ENCODE measurements around the gene BAZ2B. TPM values are rescaled to one million over a fixed set of nuclear protein-coding genes. Genes with fewer than 3 reads are reported as not detected.

Gene BAZ2B
- total and polyA plus RNA-seq, 2 experiments from 2014 or later, result 51.7 to 62.9 TPM

DNA sequence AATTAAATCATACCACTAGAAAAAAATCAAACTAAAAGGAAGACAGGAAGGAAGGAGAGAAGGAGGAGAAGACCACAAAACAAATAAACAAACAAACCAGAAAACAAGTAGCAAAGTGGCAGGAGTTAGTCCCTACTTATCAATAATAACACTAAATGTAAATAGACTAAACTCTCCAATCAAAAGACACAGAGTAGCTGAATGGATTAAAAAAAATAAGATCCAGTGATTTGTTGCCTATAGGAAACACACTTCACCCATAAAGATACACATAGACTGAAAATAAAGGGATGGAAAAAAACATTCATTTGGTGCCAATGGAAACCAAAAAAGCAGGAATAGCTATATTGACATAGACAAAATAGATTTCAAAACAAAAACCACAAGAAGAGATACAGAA is 23.4 kb upstream of the BAZ2B start:
- Histone ChIP-seq H3K4me2 (no peak overlapping the region), H3K36me3 (ENCODE audit: insufficient read depth) (no peaks in the 10 kb centered on the region), H2AFZ (no peak overlapping the region), H3K4me1 (ENCODE audit: insufficient read depth) (peaks cover 11% of the 10 kb centered on the region), H3K9me2 (ENCODE audit: insufficient read depth) (no peaks in the 10 kb centered on the region; the same call in 1 of the 2 replicates), H3K27ac (ENCODE audit: low read depth) (no peak overlapping the region), H4K20me1 (replicated peaks; ENCODE audit: insufficient read depth) (no peaks in the 10 kb centered on the region), H3K27me3 (ENCODE audit: insufficient read depth) (no peaks in the 10 kb centered on the region), H3K4me3 (no peak overlapping the region), H3F3A (replicated peaks; ENCODE audit: low read depth) (no peaks in the 10 kb centered on the region), H3K79me2 (replicated peaks; ENCODE audit: insufficient read depth) (no peaks in the 10 kb centered on the region)
- H3K9me3 Mint-ChIP-seq, result peaks cover 9% of the 10 kb centered on the region
- no peak overlapping the region for H3K27ac Mint-ChIP-seq
- TF ChIP-seq ZNF331 (CRISPR knock-in tag; IDR thresholded peaks at IDR 0.05; ENCODE audit: low read depth), result no peak
- TF ChIP-seq, protein P1, sequence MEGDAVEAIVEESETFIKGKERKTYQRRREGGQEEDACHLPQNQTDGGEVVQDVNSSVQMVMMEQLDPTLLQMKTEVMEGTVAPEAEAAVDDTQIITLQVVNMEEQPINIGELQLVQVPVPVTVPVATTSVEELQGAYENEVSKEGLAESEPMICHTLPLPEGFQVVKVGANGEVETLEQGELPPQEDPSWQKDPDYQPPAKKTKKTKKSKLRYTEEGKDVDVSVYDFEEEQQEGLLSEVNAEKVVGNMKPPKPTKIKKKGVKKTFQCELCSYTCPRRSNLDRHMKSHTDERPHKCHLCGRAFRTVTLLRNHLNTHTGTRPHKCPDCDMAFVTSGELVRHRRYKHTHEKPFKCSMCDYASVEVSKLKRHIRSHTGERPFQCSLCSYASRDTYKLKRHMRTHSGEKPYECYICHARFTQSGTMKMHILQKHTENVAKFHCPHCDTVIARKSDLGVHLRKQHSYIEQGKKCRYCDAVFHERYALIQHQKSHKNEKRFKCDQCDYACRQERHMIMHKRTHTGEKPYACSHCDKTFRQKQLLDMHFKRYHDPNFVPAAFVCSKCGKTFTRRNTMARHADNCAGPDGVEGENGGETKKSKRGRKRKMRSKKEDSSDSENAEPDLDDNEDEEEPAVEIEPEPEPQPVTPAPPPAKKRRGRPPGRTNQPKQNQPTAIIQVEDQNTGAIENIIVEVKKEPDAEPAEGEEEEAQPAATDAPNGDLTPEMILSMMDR (conservative IDR thresholded peaks at IDR 0.05; ENCODE audit: low read depth in 2 of 2), result no peak
- no peak for TF ChIP-seq POLR2AphosphoS5 (IDR thresholded peaks at IDR 0.05; ENCODE audit: low read depth)
- TF ChIP-seq EZH2 (IDR thresholded peaks at IDR 0.05; ENCODE audit: low read depth, unreplicated experiment), result no peak
- no peak for TF ChIP-seq ZNF114 (CRISPR knock-in tag; IDR thresholded peaks at IDR 0.05)
- no peak for TF ChIP-seq NANOG (IDR thresholded peaks at IDR 0.05; ENCODE audit: borderline replicate concordance)
- no peak for TF ChIP-seq JUNB (IDR thresholded peaks at IDR 0.05; ENCODE audit: unreplicated experiment)
- no peak for TF ChIP-seq EZH2phosphoT487 (IDR thresholded peaks at IDR 0.05; ENCODE audit: unreplicated experiment)
- no peak for TF ChIP-seq CREB1 (CRISPR knock-in tag; IDR thresholded peaks at IDR 0.05; ENCODE audit: low read depth)
- TF ChIP-seq, protein P2, sequence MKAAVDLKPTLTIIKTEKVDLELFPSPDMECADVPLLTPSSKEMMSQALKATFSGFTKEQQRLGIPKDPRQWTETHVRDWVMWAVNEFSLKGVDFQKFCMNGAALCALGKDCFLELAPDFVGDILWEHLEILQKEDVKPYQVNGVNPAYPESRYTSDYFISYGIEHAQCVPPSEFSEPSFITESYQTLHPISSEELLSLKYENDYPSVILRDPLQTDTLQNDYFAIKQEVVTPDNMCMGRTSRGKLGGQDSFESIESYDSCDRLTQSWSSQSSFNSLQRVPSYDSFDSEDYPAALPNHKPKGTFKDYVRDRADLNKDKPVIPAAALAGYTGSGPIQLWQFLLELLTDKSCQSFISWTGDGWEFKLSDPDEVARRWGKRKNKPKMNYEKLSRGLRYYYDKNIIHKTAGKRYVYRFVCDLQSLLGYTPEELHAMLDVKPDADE (IDR thresholded peaks at IDR 0.05), result no peak
- TF ChIP-seq, protein P3, sequence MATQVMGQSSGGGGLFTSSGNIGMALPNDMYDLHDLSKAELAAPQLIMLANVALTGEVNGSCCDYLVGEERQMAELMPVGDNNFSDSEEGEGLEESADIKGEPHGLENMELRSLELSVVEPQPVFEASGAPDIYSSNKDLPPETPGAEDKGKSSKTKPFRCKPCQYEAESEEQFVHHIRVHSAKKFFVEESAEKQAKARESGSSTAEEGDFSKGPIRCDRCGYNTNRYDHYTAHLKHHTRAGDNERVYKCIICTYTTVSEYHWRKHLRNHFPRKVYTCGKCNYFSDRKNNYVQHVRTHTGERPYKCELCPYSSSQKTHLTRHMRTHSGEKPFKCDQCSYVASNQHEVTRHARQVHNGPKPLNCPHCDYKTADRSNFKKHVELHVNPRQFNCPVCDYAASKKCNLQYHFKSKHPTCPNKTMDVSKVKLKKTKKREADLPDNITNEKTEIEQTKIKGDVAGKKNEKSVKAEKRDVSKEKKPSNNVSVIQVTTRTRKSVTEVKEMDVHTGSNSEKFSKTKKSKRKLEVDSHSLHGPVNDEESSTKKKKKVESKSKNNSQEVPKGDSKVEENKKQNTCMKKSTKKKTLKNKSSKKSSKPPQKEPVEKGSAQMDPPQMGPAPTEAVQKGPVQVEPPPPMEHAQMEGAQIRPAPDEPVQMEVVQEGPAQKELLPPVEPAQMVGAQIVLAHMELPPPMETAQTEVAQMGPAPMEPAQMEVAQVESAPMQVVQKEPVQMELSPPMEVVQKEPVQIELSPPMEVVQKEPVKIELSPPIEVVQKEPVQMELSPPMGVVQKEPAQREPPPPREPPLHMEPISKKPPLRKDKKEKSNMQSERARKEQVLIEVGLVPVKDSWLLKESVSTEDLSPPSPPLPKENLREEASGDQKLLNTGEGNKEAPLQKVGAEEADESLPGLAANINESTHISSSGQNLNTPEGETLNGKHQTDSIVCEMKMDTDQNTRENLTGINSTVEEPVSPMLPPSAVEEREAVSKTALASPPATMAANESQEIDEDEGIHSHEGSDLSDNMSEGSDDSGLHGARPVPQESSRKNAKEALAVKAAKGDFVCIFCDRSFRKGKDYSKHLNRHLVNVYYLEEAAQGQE (IDR thresholded peaks at IDR 0.05; ENCODE audit: unreplicated experiment), result no peak
- TF ChIP-seq STAT1 (IDR thresholded peaks at IDR 0.05; ENCODE audit: unreplicated experiment), result no peak
- TF ChIP-seq, protein P4, sequence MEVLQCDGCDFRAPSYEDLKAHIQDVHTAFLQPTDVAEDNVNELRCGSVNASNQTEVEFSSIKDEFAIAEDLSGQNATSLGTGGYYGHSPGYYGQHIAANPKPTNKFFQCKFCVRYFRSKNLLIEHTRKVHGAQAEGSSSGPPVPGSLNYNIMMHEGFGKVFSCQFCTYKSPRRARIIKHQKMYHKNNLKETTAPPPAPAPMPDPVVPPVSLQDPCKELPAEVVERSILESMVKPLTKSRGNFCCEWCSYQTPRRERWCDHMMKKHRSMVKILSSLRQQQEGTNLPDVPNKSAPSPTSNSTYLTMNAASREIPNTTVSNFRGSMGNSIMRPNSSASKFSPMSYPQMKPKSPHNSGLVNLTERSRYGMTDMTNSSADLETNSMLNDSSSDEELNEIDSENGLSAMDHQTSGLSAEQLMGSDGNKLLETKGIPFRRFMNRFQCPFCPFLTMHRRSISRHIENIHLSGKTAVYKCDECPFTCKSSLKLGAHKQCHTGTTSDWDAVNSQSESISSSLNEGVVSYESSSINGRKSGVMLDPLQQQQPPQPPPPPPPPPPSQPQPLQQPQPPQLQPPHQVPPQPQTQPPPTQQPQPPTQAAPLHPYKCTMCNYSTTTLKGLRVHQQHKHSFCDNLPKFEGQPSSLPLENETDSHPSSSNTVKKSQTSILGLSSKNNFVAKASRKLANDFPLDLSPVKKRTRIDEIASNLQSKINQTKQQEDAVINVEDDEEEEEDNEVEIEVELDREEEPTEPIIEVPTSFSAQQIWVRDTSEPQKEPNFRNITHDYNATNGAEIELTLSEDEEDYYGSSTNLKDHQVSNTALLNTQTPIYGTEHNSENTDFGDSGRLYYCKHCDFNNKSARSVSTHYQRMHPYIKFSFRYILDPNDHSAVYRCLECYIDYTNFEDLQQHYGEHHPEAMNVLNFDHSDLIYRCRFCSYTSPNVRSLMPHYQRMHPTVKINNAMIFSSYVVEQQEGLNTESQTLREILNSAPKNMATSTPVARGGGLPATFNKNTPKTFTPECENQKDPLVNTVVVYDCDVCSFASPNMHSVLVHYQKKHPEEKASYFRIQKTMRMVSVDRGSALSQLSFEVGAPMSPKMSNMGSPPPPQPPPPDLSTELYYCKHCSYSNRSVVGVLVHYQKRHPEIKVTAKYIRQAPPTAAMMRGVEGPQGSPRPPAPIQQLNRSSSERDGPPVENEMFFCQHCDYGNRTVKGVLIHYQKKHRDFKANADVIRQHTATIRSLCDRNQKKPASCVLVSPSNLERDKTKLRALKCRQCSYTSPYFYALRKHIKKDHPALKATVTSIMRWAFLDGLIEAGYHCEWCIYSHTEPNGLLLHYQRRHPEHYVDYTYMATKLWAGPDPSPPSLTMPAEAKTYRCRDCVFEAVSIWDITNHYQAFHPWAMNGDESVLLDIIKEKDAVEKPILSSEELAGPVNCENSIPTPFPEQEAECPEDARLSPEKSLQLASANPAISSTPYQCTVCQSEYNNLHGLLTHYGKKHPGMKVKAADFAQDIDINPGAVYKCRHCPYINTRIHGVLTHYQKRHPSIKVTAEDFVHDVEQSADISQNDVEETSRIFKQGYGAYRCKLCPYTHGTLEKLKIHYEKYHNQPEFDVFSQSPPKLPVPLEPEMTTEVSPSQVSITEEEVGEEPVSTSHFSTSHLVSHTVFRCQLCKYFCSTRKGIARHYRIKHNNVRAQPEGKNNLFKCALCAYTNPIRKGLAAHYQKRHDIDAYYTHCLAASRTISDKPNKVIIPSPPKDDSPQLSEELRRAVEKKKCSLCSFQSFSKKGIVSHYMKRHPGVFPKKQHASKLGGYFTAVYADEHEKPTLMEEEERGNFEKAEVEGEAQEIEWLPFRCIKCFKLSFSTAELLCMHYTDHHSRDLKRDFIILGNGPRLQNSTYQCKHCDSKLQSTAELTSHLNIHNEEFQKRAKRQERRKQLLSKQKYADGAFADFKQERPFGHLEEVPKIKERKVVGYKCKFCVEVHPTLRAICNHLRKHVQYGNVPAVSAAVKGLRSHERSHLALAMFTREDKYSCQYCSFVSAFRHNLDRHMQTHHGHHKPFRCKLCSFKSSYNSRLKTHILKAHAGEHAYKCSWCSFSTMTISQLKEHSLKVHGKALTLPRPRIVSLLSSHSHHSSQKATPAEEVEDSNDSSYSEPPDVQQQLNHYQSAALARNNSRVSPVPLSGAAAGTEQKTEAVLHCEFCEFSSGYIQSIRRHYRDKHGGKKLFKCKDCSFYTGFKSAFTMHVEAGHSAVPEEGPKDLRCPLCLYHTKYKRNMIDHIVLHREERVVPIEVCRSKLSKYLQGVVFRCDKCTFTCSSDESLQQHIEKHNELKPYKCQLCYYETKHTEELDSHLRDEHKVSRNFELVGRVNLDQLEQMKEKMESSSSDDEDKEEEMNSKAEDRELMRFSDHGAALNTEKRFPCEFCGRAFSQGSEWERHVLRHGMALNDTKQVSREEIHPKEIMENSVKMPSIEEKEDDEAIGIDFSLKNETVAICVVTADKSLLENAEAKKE (CRISPR knock-in tag; IDR thresholded peaks at IDR 0.05), result no peak
- H3K4me1 Mint-ChIP-seq, result peaks cover 10% of the 10 kb centered on the region
- H3K27me3 Mint-ChIP-seq (ENCODE audit: insufficient read depth, low read depth, poor library complexity), result peaks cover 6% of the 10 kb centered on the region
- H3K4me3 Mint-ChIP-seq, result no peak overlapping the region
- peaks cover 12% of the 10 kb centered on the region; the same call in 2 of the 3 replicates for H3K36me3 Mint-ChIP-seq (ENCODE audit: low read depth)
- DNase-seq (ENCODE audit: low spot score) (no peak), ATAC-seq (no peak)

All from GM23338 (cell line).